Fibroblast of skin of left quadriceps (primary cell): Measurements from ENCODE around the gene C1orf198.

Experiments used
- DNase-seq, 2 experiments: peaks; one replicate each; pipeline ENCODE4 v3.0.0-alpha.2; 2013; ENCODE audit warnings: low read depth in 2 of 2

C1orf198 gene

DNA sequence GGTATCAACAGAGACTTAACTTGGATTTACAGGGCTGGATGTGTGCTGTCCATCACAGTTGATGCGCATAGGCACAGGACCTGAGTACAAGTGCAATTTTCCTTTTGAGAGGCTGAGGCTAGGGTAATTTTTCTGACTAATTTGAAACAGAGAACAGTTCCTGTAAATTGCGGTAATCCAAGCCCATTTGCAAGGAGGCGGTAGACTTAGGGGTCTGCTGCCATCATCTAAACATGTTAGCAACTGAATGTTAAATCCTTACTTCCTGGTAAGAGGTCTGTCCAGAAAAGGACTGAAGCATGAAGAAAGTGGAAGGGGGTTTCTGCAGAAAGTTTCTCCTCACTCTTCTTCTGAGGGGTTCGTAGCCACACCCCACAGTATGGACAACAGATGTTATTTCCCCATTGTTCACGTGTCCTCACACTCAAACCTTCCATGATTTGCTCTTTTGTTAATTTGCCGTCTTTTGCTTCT is 23.7 kb upstream of the C1orf198 start:
- DNase-seq = no peak

DNA sequence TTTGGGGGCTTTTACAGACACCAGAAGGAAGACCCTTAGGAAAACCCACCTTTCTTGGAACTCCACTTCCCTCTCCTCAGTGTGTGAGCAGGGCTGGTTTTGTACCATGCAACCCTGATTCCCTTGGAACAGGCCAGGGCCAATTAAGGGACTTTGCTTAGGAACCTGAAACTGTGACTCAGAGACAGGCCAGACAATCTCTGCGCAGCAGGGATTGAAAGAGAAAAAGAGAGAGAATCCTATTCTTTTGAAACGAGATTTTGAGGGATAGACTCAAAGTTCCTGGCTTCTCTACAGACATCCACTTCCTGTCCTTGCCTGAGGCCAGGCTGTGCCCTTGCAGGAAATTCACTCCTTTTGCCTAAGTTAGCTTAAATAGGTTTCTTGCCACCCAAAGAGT is 23.1 kb upstream of the C1orf198 start:
- DNase-seq = no peak

DNA sequence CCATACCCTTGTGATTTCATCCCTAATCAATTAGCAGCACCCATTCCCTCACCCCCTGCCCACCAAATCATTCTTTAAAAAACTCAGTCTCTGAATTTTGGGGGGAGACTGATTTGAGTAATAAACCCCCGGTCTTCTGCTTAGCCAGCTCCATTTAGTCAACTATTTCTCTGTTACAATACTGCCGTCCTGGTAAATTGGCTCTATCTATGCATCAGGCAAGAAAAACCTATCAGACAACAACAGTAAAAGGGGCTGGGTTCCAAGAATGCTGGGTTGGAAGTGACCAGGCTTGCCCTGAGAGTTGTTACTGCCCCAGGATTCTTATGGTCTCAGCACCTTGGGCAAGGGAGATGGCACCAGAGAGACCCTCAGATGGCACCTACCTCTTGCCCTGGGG is 16.3 kb upstream of the C1orf198 start:
- no peak for DNase-seq

DNA sequence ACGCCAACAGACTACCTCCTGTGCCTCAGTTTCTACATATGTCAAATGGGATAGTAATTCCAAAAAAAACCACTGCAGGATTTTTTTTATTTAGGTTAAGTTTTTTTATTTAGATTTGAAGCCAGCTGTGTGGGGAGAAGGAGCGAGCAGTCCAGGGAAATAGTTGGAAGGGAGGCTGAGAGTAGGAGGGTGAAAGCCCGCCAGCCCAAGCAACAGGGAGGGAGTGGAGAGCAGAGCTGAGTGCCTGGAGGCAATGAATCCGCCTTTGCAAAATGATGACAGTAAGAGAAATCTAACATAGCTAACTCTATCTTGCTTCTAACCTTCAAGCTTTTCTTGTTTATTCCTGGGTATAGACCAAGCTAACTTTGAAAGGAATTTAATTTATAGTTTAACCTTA is 15.6 kb upstream of the C1orf198 start:
- no peak for DNase-seq

- no peak for DNase-seq
These were observed 11.5 kb upstream of the C1orf198 start for GRCh38 chr1:230879778-230880177.

- DNase-seq = peak; percentile 100
These were observed 10.3 kb upstream of the C1orf198 start for GRCh38 chr1:230878591-230878990.

GRCh38 chr1:230877924-230878590 is 9.7 kb upstream of the C1orf198 start:
- DNase-seq = no peak

GRCh38 chr1:230877146-230877923 is 9.0 kb upstream of the C1orf198 start:
- peak; percentile 79 to 80 for DNase-seq

GRCh38 chr1:230876660-230877059 is 8.3 kb upstream of the C1orf198 start:
- DNase-seq = no peak

DNA sequence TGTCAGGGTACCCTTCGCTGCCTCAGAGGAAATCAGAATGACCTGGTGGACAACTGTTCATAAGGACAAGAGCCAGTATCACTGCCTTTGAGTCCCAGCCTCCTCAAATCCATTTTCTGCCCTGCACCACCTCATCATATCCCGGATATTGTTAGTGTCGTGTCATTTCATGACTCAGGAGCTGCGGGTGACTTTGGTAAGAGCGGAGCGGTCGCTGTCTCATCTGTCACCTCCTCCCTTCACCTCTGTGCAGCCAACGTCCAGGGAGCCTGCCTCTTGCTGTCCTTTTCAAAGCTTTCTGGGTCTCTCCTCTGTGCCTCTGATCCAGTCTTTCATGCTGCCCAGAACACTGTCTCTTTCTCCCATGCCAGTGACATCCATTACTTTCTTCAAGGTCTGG is 7.0 kb upstream of the C1orf198 start:
- no peak for DNase-seq

DNA sequence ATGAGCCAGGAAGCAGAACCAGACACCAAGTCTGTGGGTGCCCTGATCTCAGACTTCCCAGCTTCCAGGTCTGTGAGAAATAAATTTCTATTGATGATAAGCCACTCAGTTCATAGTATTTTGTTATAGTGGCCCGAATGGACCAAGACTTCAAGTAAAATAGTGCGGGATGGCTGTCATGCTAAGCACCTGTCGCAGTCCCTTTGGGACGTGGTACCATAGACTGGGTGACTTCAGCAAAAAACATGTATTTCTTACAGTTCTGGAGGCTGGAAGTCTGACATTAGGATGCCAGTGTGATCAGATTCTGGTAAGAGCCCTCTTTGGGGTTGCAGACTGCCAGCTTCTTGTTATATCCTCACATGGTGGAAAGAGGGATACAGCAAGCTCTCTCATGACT is 2.6 kb upstream of the C1orf198 start:
- no peak for DNase-seq

- peak; percentile 73 to 78 for DNase-seq
These were observed 1.2 kb upstream of the C1orf198 start for GRCh38 chr1:230869500-230869899.

DNA sequence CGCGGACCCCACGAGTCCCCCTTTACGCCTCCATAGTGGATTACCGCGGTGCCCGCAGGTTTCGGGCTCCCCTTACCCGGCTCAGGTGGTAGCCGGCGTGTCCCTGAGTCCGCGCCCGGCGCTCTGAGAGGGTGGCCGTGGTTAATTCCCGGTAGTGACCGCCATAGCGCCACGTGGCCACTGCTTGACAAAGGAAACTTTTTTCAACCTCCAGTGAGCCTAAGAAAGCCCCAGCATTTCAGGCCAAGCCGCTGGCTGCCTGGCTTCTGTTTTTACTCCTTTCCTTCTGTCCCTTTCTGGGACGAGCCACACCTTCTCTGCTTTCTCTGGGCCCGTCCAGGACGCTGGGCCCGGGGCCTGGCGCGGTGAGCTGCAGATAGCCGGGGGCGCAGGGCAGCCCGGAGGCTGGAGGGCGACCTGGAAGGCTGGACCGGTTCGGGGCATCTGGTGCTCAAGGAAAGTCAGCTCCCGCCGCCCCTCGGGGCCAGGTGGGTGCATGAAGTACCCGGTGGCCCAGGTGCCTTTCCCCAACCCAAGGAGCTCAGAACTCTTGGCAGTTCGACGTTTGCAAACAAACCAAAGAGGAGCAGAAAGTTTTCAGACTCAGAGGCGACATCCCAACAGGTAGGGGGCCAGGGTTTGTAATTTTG is 540 bp upstream of the C1orf198 start:
- DNase-seq = no peak

- no peak for DNase-seq
These were observed 1.0 kb downstream of the C1orf198 start for GRCh38 chr1:230867101-230867902.

DNA sequence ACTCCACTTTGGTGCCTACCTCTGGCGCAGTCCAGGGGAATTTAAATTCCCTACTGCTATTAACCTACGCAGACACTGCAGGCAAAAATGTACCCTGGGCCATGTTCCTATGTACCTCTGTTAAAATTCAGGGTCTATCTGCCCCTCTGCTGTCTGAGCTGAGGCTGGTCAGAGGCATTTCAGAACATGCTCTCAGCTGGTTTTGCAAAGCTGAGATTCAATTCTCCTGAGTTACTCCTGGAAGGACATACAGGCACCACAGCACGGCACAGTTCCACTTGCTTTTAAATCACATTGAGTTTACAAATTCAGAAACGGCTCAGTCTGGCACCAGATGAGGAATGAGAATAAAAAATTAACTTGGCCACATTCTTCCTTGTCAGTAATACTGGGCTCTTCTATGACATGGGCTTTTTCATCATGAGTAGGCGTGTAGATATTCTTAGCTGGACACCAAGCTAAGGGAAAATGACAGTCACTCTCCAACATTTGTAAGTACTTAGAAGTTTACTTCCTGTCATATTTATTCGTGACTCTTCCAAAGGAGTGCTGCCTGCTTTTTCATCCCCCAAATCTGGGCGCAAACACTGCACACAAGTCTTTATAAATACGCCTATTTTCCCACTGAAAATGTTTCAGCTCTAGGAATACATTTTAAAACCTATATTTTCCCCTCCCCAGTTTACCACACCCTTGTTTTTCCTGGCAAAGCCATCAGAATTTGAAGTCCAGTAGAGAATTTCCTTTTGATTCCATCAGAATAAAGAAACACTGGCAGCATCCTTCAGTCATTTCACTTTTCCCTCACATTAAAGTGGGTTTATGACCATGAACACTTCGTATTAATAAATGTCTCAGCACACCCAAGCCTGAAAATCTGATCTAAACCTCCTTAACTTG is 1.9 kb downstream of the C1orf198 start:
- DNase-seq = no peak

DNA sequence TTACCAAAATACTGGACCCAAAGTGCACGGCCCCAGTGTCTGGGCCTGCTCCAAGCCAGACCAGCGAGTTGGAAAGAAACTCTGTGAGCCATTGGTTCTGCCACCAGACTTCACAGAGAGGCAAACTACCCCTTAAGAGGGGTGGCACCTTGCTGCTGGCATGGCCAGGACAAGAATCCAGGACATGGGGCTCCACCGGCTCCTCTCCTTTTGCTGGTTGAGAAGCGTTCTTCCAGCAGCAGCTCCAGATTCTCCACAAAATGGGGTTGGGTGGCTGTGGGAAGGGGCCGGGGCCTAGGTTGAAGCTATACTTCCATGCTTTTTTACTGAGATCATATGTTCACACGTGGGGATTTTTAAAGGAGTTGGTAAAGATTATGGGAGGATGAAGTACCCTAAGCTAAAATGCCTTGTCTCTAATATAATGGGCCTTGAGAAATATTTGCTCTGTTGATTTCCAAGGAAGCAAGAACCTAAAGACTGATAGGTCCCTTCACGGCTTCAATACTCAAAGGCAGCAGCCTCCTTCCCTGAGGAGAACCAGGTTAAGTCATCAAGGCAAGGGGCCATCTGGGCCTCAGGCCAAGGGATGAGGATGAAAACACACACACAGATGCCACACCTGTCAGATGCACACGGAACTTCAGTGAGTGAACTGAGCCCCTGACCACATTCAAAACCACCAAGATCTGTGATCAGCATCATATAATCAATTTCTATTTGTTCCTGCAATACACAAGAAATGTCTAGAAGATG is 3.1 kb downstream of the C1orf198 start:
- DNase-seq = no peak

GRCh38 chr1:230864441-230864840 is 3.9 kb downstream of the C1orf198 start:
- DNase-seq = no peak

GRCh38 chr1:230863449-230863848 is 4.9 kb downstream of the C1orf198 start:
- DNase-seq = no peak

- no peak for DNase-seq
These were observed 6.2 kb downstream of the C1orf198 start for GRCh38 chr1:230861970-230862595.

- DNase-seq = no peak
These were observed 6.8 kb downstream of the C1orf198 start for GRCh38 chr1:230861489-230861888.
